Central memory CD8-positive, alpha-beta T cell (primary cell): ENCODE data around the gene RIN3.
A peak's percentile ranks its signal among the peaks of the same experiment; 100 is the strongest.

Source experiments
- ATAC-seq: fragments of 150-1000 bp; cut with Tn5 transposase; replicated peaks from 2 replicates; pipeline ENCODE4 v1.10.0; 2022; ENCODE audit warnings: mild to moderate bottlenecking, moderate FRiP score, moderate number of reproducible peaks; ENCODE audit not compliant: poor library complexity, severe bottlenecking; ENCODE audit errors: extremely low read depth
- DNase-seq, 2 donors: peaks; one replicate each; pipeline ENCODE4 v3.0.0; 2021; ENCODE audit warnings: low spot score in 2 of 2
- H3K27ac Mint-ChIP-seq: one replicate; pipeline ENCODE4 v1.8.0; 2022; ENCODE audit warnings: low read depth, mild to moderate bottlenecking, moderate library complexity, mixed read lengths
- H3K27me3 Mint-ChIP-seq: one replicate; pipeline ENCODE4 v1.8.0; 2022; ENCODE audit warnings: mixed read lengths
- H3K36me3 Mint-ChIP-seq: one replicate; pipeline ENCODE4 v1.8.0; 2022; ENCODE audit warnings: mild to moderate bottlenecking, moderate library complexity, mixed read lengths; ENCODE audit not compliant: insufficient read depth
- H3K4me1 Mint-ChIP-seq: one replicate; pipeline ENCODE4 v1.8.0; 2022; ENCODE audit warnings: mixed read lengths
- H3K4me3 Mint-ChIP-seq: one replicate; pipeline ENCODE4 v1.8.0; 2022; ENCODE audit warnings: mild to moderate bottlenecking, moderate library complexity, mixed read lengths
- H3K9me3 Mint-ChIP-seq: one replicate; pipeline ENCODE4 v1.8.0; 2022; ENCODE audit warnings: mixed read lengths

RIN3 gene

DNA sequence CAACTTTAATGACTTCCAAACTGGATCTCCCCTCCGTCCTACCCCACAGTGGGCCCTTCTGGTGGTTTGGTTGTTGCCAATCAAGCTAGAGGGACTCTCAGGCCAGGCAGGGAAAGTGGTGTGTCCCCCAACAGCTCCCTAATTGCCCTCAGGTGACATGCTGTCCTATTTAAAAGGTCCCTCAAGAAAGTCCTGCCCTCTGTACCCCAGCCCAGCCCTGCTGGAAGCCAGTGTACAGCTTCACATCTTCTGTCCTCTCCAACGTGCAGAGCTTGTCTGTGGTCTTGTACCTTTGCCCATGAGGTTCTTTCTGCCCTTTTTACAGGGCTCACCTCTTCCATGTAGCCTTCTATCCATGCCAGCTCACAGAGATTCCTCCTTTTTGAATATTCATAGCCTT is 4.2 kb downstream of the RIN3 start:
- H3K27ac Mint-ChIP-seq, result peak overlapping the region; percentile 70

DNA sequence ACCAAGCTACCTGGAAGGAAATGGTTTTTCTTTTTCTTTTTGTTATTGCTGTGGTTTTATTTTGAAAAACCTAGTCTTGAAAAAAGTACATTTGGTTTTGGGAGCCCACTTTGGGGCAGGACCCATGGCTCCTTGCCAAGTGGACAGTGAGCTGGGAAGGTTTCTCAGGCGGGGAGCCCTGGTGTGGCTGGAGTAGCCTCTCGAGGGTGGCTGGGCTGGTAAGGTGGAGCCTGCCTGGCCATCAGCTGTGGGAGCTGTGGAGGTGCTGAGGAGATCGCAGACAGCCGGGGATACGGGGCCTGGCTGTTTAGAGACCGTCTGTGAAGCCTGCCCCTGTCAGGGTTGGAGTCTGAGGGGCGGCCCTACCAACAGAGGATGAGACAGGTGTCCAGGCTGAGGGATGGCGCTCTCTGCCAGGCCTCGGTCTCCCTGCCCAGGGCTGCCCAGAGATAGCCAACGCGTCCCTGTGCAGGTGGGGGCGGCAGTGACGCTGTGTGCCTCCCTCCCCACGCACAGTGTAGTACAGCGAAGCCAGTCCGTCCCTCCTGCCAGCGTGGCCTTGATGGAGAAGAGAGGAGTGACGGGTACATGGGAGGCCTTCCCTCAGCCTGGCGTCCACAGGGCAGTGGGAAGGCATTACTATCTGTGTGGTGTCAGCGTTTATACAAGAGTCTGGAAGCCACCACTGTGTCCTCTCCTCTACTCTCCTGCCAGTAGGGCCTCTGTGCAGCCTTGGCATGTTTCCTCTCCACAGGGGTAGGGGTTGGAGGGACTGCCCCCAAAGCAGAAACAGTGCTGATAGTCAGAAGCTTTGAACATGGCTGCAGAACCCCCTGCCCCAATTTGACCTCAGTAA is 5.9 kb downstream of the RIN3 start:
- H3K4me3 Mint-ChIP-seq, result peak overlapping the region; percentile 46
- no peak for ATAC-seq
- DNase-seq, result no peak
- no peaks in the 10 kb centered on the region for H3K9me3 Mint-ChIP-seq
- H3K27me3 Mint-ChIP-seq, result no peaks in the 10 kb centered on the region
- peak overlapping the region; percentile 70 for H3K27ac Mint-ChIP-seq
- peaks cover 5% of the 10 kb centered on the region for H3K36me3 Mint-ChIP-seq
- peaks cover 74% of the 10 kb centered on the region for H3K4me1 Mint-ChIP-seq

More for the DNA sequence above, 4.2 kb downstream of the RIN3 start:
- no peaks in the 10 kb centered on the region for H3K27me3 Mint-ChIP-seq
- peak overlapping the region; percentile 51 for H3K4me3 Mint-ChIP-seq
- DNase-seq (no peak), ATAC-seq (no peak)
- peaks cover 6% of the 10 kb centered on the region for H3K36me3 Mint-ChIP-seq
- H3K9me3 Mint-ChIP-seq, result no peaks in the 10 kb centered on the region
- H3K4me1 Mint-ChIP-seq, result peaks cover 68% of the 10 kb centered on the region

DNA sequence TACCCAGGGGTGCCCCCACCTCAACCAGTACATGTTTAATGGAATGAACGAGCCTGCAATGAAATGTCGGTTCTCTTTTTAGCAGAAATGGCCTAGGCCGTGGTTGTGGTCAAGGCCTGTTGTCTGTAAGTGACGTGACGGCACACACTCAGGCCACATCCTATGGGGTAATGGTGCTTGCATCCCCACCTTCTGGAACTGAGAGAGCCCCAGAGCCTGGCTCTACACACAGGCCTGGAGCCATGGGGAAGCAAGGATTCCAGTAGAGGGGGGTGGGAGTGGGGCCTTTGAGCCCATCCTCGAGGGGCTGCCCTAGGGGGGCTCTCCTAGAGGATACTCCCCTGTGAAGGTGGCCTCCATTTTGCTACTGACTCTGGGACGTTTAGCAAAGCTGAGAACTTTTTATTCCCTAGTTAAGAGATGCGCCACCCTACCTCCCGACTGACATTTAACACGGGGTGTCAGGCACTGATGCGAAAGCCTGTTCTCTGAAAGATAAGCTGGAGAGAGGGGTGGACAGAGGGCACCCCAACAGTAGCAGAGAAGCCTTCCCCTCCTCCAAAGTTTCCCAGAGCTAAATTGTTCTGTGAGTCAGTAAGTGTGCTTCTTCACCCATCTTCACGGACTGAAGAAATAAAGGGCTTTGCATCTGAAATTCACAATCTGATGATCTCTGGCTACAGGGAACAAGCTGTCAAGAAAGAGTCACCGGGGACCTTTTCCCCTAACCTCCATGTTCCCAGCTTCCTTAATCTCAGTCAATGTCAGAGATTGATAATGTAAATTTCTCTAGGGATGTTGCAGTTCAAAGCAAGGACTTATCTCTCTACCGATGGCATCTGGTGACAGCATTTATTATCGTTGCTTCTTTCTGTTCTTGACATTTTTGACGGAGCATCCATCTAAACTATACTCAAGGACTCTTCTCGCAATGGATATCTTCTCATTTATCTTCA is 6.8 kb downstream of the RIN3 start:
- H3K27ac Mint-ChIP-seq, result peak overlapping the region; percentile 70
- ATAC-seq (peak; percentile 45), DNase-seq (no peak)
- peaks cover 78% of the 10 kb centered on the region for H3K4me1 Mint-ChIP-seq
- no peak overlapping the region for H3K4me3 Mint-ChIP-seq
- no peaks in the 10 kb centered on the region for H3K9me3 Mint-ChIP-seq
- no peaks in the 10 kb centered on the region for H3K27me3 Mint-ChIP-seq
- H3K36me3 Mint-ChIP-seq, result peaks cover 5% of the 10 kb centered on the region

DNA sequence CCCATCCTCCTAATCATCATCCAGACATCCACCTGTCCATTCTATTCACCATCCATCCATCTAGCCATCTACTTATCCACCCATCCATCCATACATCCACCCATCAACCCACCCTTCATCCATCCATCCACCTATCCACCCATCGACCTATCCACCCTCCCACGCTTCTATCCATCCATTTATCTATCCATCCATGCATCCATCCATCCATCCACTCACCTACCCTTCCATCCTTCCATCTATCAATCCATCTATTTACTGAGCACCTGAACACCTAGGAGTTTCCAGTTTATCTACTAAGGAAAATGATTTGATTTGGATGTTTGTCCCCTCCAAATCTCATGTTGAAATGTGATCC is 7.5 kb downstream of the RIN3 start:
- DNase-seq (no peak), ATAC-seq (no peak)
- H3K27ac Mint-ChIP-seq, result peak overlapping the region; percentile 35
- no peaks in the 10 kb centered on the region for H3K27me3 Mint-ChIP-seq
- no peak overlapping the region for H3K4me3 Mint-ChIP-seq
- H3K36me3 Mint-ChIP-seq, result peaks cover 6% of the 10 kb centered on the region
- H3K9me3 Mint-ChIP-seq, result no peaks in the 10 kb centered on the region
- peaks cover 75% of the 10 kb centered on the region for H3K4me1 Mint-ChIP-seq

DNA sequence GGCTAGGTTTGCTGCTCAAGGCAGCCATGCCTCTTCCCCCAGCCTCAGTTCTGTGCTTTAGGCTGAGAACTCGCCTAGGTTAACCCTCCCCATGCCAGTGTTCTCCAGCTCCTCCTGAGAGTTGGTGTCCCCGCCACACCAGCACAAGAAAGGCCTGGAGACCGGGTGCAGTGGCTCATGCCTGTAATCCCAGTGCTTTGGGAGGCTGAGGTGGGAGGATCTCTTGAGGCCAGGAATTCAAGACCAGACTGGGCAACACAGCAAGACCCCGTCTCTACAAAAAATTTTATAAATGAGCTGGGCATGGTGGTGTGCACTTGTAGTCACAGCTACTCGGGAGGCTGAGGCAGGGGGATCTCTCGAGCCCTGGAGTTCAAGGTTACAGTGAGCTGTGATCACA is 10.2 kb downstream of the RIN3 start:
- H3K4me3 Mint-ChIP-seq, result no peak overlapping the region
- DNase-seq (no peak), ATAC-seq (no peak)
- H3K36me3 Mint-ChIP-seq, result peaks cover 11% of the 10 kb centered on the region
- no peaks in the 10 kb centered on the region for H3K27me3 Mint-ChIP-seq
- no peaks in the 10 kb centered on the region for H3K9me3 Mint-ChIP-seq
- peaks cover 67% of the 10 kb centered on the region for H3K4me1 Mint-ChIP-seq
- no peak overlapping the region for H3K27ac Mint-ChIP-seq

DNA sequence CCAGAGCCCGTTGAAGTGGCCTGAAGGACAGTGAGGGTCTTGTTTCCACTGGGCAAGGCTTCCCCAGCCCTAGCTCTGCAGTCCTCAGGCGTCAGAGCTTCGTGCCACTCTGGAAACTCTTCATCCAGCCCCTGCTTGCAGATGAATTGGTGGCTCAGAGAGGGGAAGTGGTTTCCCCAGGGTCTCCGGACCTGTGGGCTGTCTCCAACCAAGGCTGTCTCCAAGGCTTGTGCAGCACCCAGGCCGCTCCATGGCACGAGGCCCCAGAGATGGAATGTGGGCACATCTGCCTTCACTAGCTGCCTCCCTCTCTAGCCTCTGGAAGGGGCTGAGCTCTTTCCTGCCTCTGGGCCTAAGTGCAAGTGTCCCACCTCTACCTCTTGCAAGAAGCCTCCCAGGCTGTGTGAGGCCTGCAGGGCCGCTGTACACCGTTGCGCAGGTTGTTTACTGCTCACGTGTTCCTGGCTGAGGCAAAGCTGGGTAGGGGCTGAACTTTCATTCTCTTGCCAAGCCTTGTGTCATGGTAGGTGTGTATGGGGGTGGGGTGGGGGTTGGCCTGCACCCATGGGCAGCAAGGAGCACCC is 11.1 kb downstream of the RIN3 start:
- H3K4me1 Mint-ChIP-seq, result peaks cover 61% of the 10 kb centered on the region

DNA sequence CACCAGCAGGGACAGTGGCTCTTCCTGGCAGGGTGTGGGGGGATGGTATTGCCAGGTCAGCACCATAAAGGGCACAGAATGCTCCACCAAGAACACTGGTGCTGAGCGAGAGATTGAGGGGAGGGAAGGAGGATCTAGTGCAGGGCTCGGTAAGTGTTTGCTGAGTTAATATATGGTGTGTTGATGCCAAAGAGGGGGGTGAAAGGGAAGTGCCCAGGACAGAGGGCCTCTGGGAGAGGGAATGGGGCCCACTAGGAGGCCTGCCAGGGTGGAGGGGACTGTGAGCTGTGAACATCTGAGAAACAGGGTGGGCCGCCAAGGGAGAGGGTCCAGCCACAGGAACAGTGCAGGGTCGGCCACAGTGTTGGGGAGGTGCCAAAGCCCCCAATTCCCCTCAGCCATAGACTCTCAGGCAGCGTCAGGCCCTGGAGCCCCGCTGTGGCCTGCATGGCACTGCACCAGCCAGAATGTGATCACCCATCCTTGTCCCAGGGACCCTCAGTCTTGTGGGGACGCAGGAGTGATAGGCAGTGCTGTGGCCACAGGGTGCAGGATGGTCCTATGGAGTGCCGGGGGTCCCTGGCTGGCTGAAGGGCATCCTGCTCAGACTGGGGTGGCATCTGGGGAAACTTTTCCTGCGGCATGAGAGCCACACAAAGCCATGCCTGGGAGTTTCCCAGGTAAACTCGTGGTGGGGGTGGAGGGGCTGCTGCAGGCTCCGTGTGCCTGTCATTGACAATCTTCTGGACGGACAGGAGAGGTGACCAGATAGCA is 11.9 kb downstream of the RIN3 start:
- no peak for DNase-seq
- H3K36me3 Mint-ChIP-seq, result peaks cover 11% of the 10 kb centered on the region
- peak overlapping the region; percentile 72 for H3K27ac Mint-ChIP-seq
- ATAC-seq, result no peak
- no peaks in the 10 kb centered on the region for H3K27me3 Mint-ChIP-seq
- peaks cover 62% of the 10 kb centered on the region for H3K4me1 Mint-ChIP-seq
- H3K4me3 Mint-ChIP-seq, result no peak overlapping the region
- H3K9me3 Mint-ChIP-seq, result no peaks in the 10 kb centered on the region

More for the DNA sequence above, 11.1 kb downstream of the RIN3 start:
- Mint-ChIP-seq H3K9me3 (no peaks in the 10 kb centered on the region), H3K36me3 (peaks cover 11% of the 10 kb centered on the region), H3K27me3 (no peaks in the 10 kb centered on the region), H3K27ac (peak overlapping the region; percentile 72), H3K4me3 (no peak overlapping the region)
- DNase-seq (no peak), ATAC-seq (no peak)

DNA sequence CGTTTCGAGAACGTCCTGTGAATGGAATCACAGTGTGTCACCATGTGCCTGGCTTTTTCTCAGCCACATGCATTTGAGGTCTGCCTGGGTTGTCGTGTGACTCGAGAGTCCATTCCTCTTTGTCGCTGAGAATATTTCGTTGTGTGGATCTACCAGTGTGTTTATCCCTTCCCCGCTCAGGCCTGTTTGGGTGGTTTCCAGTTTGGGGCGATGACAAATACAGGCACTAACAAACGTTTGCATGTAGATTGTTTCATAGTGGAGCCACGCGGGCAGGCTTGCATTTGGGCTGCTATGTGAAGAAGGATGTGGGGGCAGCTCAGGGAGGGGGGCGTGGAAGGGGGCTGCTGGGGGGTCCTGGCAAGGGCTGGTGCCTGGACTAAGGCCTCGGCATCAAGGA is 14.1 kb downstream of the RIN3 start:
- ATAC-seq, result no peak
- no peaks in the 10 kb centered on the region for H3K27me3 Mint-ChIP-seq
- H3K4me3 Mint-ChIP-seq, result peak overlapping the region; percentile 65
- H3K4me1 Mint-ChIP-seq, result peaks cover 64% of the 10 kb centered on the region
- DNase-seq, result no peak
- H3K27ac Mint-ChIP-seq, result peak overlapping the region; percentile 98
- peaks cover 15% of the 10 kb centered on the region for H3K36me3 Mint-ChIP-seq
- no peaks in the 10 kb centered on the region for H3K9me3 Mint-ChIP-seq

DNA sequence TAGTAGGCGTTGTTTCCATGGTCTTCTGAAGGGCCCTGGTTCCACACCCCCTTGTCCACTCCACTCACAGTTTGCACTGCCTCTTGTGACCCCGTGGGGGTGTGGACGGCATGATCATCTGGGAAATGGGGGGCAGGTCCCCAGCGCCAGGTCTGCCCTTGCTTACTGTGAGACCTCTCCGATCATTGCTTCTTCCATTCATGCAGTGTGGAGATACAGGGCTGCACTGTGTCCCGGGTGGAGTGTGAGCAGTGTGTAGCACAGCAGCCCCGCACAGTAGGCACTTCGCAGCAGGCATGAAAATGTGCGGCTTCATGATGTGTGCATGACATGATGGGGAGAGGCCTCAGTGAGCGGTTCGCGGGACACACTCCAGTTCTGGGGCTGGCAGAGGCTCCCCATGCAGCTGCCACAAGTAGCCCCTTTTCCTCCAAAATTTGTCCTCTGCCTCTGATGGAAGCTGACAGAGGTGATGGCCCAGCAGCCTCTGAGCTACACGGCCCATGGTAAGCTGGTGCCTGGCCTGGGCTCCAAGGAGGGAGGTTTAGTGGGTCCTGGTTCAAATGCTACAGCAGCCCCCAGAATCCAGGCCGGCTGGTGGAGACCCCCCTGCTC is 15.0 kb downstream of the RIN3 start:
- ATAC-seq, result no peak

DNA sequence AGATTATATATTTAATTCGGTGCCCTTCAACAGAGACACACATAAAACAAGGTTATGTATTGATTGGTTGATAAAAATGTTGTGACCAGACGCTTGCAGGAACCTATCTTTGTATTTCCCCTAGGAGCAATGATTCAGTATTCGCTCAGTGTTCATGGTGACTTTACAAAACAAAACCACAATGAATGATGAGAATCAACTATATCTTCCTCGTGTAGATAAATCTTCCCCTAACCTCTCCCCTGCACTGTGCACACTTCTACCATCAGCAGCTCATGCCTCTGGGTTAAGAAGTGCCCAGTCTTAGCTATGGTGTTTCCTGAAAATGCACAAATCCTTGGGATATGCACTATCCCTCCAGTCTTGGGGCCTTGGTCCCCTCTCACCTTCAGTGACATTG is 16.3 kb downstream of the RIN3 start:
- no peaks in the 10 kb centered on the region for H3K9me3 Mint-ChIP-seq

More for the DNA sequence above, 15.0 kb downstream of the RIN3 start:
- H3K4me3 Mint-ChIP-seq, result peak overlapping the region; percentile 65
- peak overlapping the region; percentile 98 for H3K27ac Mint-ChIP-seq
- no peaks in the 10 kb centered on the region for H3K9me3 Mint-ChIP-seq
- peaks cover 67% of the 10 kb centered on the region for H3K4me1 Mint-ChIP-seq
- H3K36me3 Mint-ChIP-seq, result peaks cover 16% of the 10 kb centered on the region
- H3K27me3 Mint-ChIP-seq, result no peaks in the 10 kb centered on the region
- DNase-seq, result no peak

DNA sequence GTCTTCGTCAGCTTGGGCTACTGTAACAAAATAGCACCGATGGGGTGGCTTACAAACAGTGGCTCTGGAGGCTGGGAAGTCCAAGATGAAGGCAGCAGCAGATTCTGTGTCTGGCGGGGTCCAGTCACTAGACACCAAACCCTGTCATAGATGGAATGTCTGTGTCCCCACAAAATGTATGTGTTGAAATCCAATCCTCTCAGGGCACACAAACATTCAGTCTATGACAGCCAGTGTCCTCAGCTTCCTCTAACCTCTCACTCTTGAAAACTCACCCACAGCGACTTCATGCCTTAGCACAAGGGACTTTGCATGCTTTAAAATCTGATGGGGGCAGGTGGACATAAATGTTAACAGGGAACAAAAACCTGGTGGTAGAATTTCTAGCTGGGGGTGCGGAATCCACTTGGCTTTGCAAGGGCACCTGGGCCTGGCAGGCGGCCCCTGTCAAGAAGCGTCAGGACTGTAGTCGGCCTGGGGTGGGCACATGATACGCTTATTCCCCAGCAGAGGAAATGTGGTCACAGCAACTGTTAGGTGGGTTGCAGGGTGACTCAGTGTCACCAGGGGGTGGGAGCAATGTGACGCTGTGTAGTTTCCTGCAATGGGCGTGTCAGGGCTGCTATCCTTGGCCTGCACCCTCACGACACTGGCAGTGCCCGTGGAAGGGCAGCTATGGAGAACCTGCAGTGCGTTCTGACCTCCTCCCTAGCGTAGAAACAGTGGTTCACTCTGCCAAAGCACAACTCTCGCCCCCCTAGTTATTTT is 17.7 kb downstream of the RIN3 start:
- DNase-seq (peak; percentile 62 to 88), ATAC-seq (peak; percentile 96)
- Mint-ChIP-seq H3K36me3 (peaks cover 13% of the 10 kb centered on the region), H3K9me3 (no peaks in the 10 kb centered on the region), H3K27me3 (no peaks in the 10 kb centered on the region), H3K4me1 (peaks cover 79% of the 10 kb centered on the region), H3K27ac (peak overlapping the region; percentile 98), H3K4me3 (peak overlapping the region; percentile 78)

More for the DNA sequence above, 16.3 kb downstream of the RIN3 start:
- Mint-ChIP-seq H3K4me1 (peaks cover 73% of the 10 kb centered on the region), H3K36me3 (peaks cover 15% of the 10 kb centered on the region), H3K4me3 (peak overlapping the region; percentile 36), H3K27ac (peak overlapping the region; percentile 98), H3K27me3 (no peaks in the 10 kb centered on the region)
- DNase-seq (no peak), ATAC-seq (no peak)
